Upper lobe of right lung (tissue), 1 donor: ENCODE results near the gene ADPRS. TPM values are rescaled to one million over a fixed set of nuclear protein-coding genes. Genes with fewer than 3 reads are reported as not detected.

ENCODE experiments used
- ATAC-seq: fragments of 200-7000 bp; cut with Tn5 transposase; one replicate; pipeline ENCODE4 v1.9.1; 2020; ENCODE audit warnings: mild to moderate bottlenecking, moderate library complexity
- DNase-seq: peaks from one replicate; pipeline ENCODE4 v3.0.0-alpha.2; 2020
- H3K27ac ChIP-seq: fragments of 200-600 bp; one replicate; pipeline ENCODE4 v1.8.0; 2022
- H3K27me3 ChIP-seq: fragments of 200-600 bp; one replicate; pipeline ENCODE4 v1.8.0; 2022; ENCODE audit warnings: mild to moderate bottlenecking
- H3K36me3 ChIP-seq: fragments of 200-600 bp; one replicate; pipeline ENCODE4 v1.8.0; 2022
- H3K4me1 ChIP-seq: fragments of 200-600 bp; one replicate; pipeline ENCODE4 v1.8.0; 2022
- H3K4me3 ChIP-seq: fragments of 200-600 bp; one replicate; pipeline ENCODE4 v1.8.0; 2022; ENCODE audit warnings: mild to moderate bottlenecking
- H3K9me3 ChIP-seq: fragments of 200-600 bp; one replicate; pipeline ENCODE4 v1.8.0; 2022
- CTCF ChIP-seq: fragments of 200-600 bp; IDR thresholded peaks from one replicate; pipeline ENCODE4 v1.8.0; 2022; ENCODE audit warnings: antibody characterized with exemption
- intact Hi-C: fragments of 100-400 bp; cut with DNase I; formaldehyde crosslinking; loops from one replicate; pipeline ENCODE4 v1.11.0; 2022
- total RNA-seq: library from RNA; stranded (reverse); fragmentation: NEBNext Ultra II Directional; extraction: Animal tissue kit (Norgen Biotek cat#: 25700); gene quantifications from one replicate; pipeline ENCODE4 v1.2.1, GENCODE V29; 2021
- donor health status: DM: no; HTN: yes; CAD: no; lungs with severe emphysema.

ADPRS gene
- total RNA-seq, 1 donor from 2014 or later = 26.9 TPM

GRCh38 chr1:36135796-36136195, 47.1 kb downstream of the ADPRS start:
- TF ChIP-seq CTCF = no peak
- H3K36me3 ChIP-seq = peaks cover 39% of the 10 kb centered on the region
- intact Hi-C loops = no loop called here
- no peak overlapping the region for H3K4me3 ChIP-seq
- H3K4me1 ChIP-seq = peaks cover 34% of the 10 kb centered on the region
- peak overlapping the region; percentile 47 for H3K27ac ChIP-seq
- ATAC-seq = peak; percentile 50
- no peaks in the 10 kb centered on the region for H3K27me3 ChIP-seq
- DNase-seq = no peak
- no peaks in the 10 kb centered on the region for H3K9me3 ChIP-seq

- ATAC-seq (peak; percentile 52), DNase-seq (no peak)
- Histone ChIP-seq H3K27me3 (no peaks in the 10 kb centered on the region), H3K4me3 (no peak overlapping the region), H3K36me3 (peaks cover 39% of the 10 kb centered on the region), H3K9me3 (no peaks in the 10 kb centered on the region), H3K4me1 (peaks cover 34% of the 10 kb centered on the region), H3K27ac (peak overlapping the region; percentile 47)
- intact Hi-C loops = no loop called here
- no peak for TF ChIP-seq CTCF
Measured at GRCh38 chr1:36136535-36136934, 47.8 kb downstream of the ADPRS start.

GRCh38 chr1:36137226-36137625, 48.5 kb downstream of the ADPRS start:
- no peak for TF ChIP-seq CTCF
- H3K36me3 ChIP-seq = peaks cover 39% of the 10 kb centered on the region
- peaks cover 34% of the 10 kb centered on the region for H3K4me1 ChIP-seq
- H3K27me3 ChIP-seq = no peaks in the 10 kb centered on the region
- intact Hi-C loops = no loop called here
- ATAC-seq (no peak), DNase-seq (no peak)
- peak overlapping the region; percentile 47 for H3K27ac ChIP-seq
- no peak overlapping the region for H3K4me3 ChIP-seq
- no peaks in the 10 kb centered on the region for H3K9me3 ChIP-seq

- DNase-seq (no peak), ATAC-seq (no peak)
- no peak for TF ChIP-seq CTCF
- peaks cover 34% of the 10 kb centered on the region for H3K4me1 ChIP-seq
- peaks cover 39% of the 10 kb centered on the region for H3K36me3 ChIP-seq
- no peak overlapping the region for H3K4me3 ChIP-seq
- H3K9me3 ChIP-seq = no peaks in the 10 kb centered on the region
- H3K27ac ChIP-seq = no peak overlapping the region
- H3K27me3 ChIP-seq = no peaks in the 10 kb centered on the region
- intact Hi-C loops = no loop called here
Measured at GRCh38 chr1:36137776-36138175, 49.1 kb downstream of the ADPRS start.

GRCh38 chr1:36139521-36139920, 50.8 kb downstream of the ADPRS start:
- DNase-seq (no peak), ATAC-seq (no peak)
- Histone ChIP-seq H3K4me1 (peaks cover 33% of the 10 kb centered on the region), H3K4me3 (no peak overlapping the region), H3K36me3 (peaks cover 39% of the 10 kb centered on the region), H3K27ac (no peak overlapping the region), H3K27me3 (no peaks in the 10 kb centered on the region), H3K9me3 (no peaks in the 10 kb centered on the region)
- no peak for TF ChIP-seq CTCF
- intact Hi-C loops = no loop called here

- peaks cover 30% of the 10 kb centered on the region for H3K36me3 ChIP-seq
- no peak overlapping the region for H3K27ac ChIP-seq
- H3K4me3 ChIP-seq = no peak overlapping the region
- DNase-seq = no peak
- intact Hi-C loops = no loop called here
- H3K9me3 ChIP-seq = no peaks in the 10 kb centered on the region
- peaks cover 9% of the 10 kb centered on the region for H3K4me1 ChIP-seq
- TF ChIP-seq CTCF = no peak
- no peaks in the 10 kb centered on the region for H3K27me3 ChIP-seq
- no peak for ATAC-seq
Measured at GRCh38 chr1:36142121-36142520, 53.4 kb downstream of the ADPRS start.
